Kidney capillary endothelial cell (primary cell): Measurements from ENCODE around the gene SARM1.

Experiments
- DNase-seq: peaks from one replicate; pipeline ENCODE4 v3.0.0-alpha.2; 2018; ENCODE audit warnings: low spot score

The SARM1 gene

DNA sequence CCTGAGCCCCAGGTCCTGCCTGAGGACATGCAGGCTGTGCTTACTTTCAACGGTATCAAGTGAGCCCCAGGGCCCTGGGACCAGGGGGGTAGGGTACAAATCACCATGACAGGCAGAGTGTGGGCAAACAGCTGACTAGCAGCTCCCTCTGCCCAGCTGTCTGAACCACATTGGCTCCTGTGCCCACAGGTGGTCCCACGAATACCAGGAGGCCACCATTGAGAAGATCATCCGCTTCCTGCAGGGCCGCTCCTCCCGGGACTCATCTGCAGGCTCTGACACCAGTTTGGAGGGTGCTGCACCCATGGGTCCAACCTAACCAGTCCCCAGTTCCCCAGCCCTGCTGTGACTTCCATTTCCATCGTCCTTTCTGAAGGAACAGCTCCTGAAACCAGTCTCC is 24.5 kb downstream of the SARM1 start:
- DNase-seq, result no peak

- no peak for DNase-seq
Measured at GRCh38 chr17:28396635-28397239, 25.2 kb downstream of the SARM1 start.

GRCh38 chr17:28397275-28397674 is 25.8 kb downstream of the SARM1 start:
- DNase-seq, result no peak

DNA sequence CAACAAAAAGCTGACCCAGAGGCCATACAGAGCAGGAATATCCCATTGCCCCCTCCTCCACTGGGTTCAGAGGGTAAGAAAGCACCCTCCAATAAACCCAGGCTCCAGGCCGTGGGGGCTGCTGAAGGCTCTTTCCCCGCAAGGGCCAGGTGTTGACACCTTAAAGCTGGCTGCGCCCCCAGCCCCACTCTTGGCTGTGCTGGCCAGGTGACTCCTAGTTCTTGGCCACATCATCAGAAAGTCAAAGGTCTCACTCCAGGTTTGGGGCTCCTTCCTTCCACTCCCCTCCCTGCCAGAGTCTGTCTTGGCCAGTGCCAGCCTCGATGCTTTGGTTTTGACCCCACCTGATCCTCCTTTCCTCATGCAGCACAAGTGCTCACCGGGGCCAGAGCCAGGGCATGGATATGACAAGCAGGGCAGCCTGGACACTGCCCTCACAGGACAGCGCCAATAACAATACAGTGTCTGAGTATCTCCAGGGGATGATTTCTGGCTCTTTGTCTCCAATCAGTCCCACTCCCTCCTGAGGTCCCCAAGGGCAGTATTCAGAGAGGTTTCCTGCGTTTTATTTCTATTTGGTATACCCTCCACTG is 26.3 kb downstream of the SARM1 start:
- DNase-seq, result no peak

GRCh38 chr17:28398280-28398981 is 26.9 kb downstream of the SARM1 start:
- no peak for DNase-seq

DNA sequence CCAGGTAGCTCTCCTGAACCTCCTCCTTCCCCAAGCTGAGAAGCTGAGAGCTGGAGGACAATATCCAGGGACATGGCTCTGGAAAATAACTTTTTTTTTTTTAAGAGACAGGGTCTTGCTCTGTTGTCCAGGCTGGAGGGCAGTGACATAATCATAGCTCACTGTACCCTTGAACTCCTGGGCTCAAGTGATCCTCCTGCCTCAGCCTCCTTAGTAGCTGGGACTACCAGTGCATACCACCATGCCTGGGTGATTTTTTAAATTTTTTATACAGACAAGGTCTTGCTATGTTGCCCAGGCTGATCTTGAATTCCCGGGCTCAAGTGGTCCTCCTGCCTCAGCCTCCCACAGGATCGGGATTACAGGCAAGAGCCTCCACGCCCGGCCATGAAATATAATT is 28.3 kb downstream of the SARM1 start:
- no peak for DNase-seq

- DNase-seq, result no peak
Measured at GRCh38 chr17:28402224-28402630, 30.7 kb downstream of the SARM1 start.

GRCh38 chr17:28402844-28403243 is 31.4 kb downstream of the SARM1 start:
- DNase-seq, result no peak

GRCh38 chr17:28404007-28404406 is 32.5 kb downstream of the SARM1 start:
- no peak for DNase-seq

- DNase-seq, result no peak
Measured at GRCh38 chr17:28404461-28404811, 32.9 kb downstream of the SARM1 start.

- DNase-seq, result no peak
Measured at GRCh38 chr17:28404812-28405570, 33.5 kb downstream of the SARM1 start.

DNA sequence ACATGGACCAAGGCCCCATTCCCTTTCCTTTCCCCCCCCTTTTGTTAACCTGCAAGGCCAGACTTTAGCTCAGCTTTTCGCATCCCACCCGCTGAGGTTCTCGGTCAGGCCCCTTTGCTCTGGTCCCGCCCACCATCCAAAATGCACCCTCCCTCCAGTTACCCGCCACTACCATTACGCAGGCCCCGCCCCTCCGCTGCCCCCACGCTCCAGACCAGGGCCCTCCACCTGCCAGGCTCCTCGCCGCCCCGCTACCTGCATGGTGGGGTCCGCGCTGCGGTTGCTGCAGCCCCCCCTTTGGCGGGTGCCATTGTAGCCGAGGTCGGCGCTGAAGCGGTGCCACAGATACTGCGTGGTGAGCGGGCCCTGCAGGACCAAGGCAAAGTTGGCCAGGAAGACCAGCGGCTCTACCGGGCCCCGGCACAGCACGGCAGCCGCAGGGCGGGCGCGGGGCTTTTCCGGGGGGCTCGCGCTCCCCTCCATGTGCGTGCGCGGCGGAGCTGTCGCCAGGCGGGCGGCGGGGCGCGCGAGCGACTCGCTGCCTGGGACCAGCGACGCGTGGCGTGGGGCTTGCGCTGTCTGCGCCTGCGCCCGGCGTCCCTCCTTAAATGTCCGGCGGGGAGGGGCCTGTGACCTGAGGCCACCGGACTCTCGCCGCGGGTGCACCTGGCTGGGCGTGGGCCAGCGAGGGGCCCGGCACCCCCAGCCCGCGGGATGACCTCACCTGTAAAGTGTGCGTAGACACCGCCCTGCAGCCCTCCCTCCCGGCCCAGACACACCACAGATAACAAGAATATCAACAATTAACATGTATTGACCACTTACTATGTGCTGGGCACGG is 34.4 kb downstream of the SARM1 start, which contains the start of gene SLC46A1:
SLC46A1 (minus strand) TSS at position 581 of the 841 bp plus-strand sequence; CDS start at position 483, 98 bp downstream.
- no peak for DNase-seq

DNA sequence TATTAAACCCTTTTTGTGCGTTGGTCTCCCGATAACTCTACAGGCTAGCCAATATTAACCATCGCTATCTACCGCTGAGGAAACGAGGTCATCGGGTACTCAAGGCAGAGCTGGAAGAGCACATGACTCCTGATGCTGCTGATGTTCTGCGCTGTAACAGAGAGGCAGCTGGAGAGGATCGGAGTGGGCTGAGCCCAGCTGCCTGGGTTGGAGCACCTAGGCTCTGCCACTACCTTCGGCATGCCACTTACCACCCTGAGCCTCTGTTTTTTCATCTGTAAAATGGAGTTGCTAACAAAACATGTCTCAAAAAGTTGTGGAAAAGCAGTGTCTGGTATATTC is 35.0 kb downstream of the SARM1 start:
- DNase-seq, result no peak

- no peak for DNase-seq
Measured at GRCh38 chr17:28407130-28407973, 35.9 kb downstream of the SARM1 start.

DNA sequence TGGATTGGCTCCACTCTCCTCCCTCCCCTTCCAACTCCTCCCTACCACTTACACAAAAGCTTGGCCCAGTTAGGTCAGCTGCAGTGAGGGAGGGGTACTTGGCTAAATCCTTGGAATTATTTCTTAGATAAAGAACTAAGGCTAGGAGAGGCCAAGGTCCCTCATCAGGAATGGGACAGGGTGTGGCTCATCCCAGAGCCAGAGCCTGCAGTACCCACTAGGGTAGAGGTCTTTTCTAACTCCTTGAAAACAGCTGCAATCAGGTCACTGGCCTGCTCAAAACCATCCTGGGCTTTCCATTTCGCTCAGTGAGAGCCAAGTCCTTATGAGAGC is 36.4 kb downstream of the SARM1 start:
- DNase-seq, result no peak

DNA sequence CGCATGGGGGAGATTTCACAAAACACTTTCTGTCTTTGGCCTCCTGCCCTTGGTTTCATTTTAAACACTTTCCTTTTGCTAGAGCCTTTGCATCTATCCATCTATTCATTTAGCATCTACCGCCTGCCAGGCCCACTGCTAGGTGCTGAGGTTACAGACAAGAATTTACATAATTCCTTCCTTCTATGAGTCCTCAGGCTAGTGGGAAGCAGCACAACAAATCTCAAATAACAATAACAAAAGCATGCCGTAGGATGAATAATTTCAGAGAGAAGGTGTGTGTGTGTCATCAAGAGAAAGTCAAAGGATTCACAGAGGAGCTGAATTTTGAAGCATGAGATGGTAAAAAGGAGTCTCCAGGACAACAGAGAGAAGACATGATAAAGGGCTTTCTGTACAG is 40.6 kb downstream of the SARM1 start:
- no peak for DNase-seq

- no peak for DNase-seq
Measured at GRCh38 chr17:28413804-28414203, 42.3 kb downstream of the SARM1 start.

- no peak for DNase-seq
Measured at GRCh38 chr17:28415886-28416285, 44.4 kb downstream of the SARM1 start.

- peak; percentile 66 for DNase-seq
Measured at GRCh38 chr17:28416703-28417311, 45.3 kb downstream of the SARM1 start.

- no peak for DNase-seq
Measured at GRCh38 chr17:28421787-28422305, 50.4 kb downstream of the SARM1 start.

- DNase-seq, result no peak
Measured at GRCh38 chr17:28425206-28425605, 53.7 kb downstream of the SARM1 start.
